ENCODE results near the gene MAP3K6.

MAP3K6 gene

GRCh38 chr1:27336756-27337155, 30.0 kb downstream of the MAP3K6 start:
- TF ChIP-seq CTCF (IDR thresholded peaks at IDR 0.05) = no peak

GRCh38 chr1:27335506-27336422, 31.0 kb downstream of the MAP3K6 start:
- TF ChIP-seq CTCF (IDR thresholded peaks at IDR 0.05) = no peak

- no peak for TF ChIP-seq CTCF (IDR thresholded peaks at IDR 0.05)
Measured at GRCh38 chr1:27333717-27334279, 33.0 kb downstream of the MAP3K6 start.

GRCh38 chr1:27332536-27333281, 34.1 kb downstream of the MAP3K6 start:
- peak; percentile 91 for TF ChIP-seq CTCF (IDR thresholded peaks at IDR 0.05)

- TF ChIP-seq CTCF (IDR thresholded peaks at IDR 0.05) = no peak
Measured at GRCh38 chr1:27331922-27332321, 34.8 kb downstream of the MAP3K6 start.

- TF ChIP-seq CTCF (IDR thresholded peaks at IDR 0.05) = no peak
Measured at GRCh38 chr1:27331426-27331825, 35.3 kb downstream of the MAP3K6 start.

GRCh38 chr1:27330786-27331185, 36.0 kb downstream of the MAP3K6 start:
- TF ChIP-seq CTCF (IDR thresholded peaks at IDR 0.05) = no peak
